ENCODE results near the gene AP4S1.

Gene AP4S1

DNA sequence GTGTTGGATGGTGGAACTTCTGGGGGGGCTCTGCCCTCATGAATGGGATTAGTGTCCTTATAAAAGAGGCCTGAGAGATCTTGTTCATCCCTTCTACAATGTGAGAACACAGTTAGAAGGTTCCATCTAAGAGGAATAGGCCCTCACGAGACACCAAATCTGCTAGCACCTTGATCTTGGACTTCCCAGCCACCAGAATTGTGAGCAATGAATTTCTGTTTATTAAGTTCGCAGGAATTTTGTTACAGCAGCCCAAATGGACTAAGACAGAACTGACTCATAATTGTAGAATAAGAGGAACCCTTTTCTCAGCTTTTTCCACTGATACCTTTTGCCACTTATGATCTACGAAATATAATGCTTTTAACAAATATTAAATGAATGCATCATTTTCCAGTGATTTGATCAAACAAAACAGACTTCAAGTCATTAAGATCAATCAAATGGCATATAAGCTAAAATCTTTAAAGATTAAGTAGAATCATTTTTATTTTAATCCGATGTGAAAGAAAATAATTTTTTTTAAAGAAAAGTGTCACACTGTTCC is 113.9 kb downstream of the AP4S1 start:
- DNase-seq, result no peak

DNA sequence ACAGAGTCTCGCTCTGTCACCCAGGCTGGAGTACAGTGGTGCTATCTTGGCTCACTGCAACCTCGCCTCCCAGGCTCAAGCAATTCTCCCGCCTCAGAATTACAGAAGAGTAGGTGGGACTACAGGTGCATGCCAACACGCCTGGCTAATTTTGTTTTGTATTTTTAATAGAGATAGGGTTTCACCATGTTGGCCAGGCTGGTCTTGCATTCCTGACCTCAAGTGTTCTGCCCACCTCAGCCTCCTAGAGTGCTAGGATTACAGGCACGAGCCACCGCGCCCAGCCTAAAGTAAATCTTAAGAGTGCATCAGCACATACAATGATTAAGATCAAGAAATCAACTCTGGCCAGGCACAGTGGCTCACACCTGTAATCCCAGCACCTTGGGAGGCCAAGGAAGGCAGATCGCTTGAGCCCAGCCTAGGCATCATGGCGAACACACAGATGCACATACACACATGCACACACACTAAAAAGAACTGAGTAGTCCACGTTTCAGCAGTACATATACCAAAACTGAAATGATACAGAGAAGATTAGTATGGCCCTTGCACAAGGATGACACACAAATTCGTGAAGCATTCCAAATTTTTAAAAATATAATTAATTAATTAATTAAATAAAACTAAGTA is 117.1 kb downstream of the AP4S1 start:
- DNase-seq, result no peak

All from activated CD4-positive, alpha-beta T cell treated with anti-CD3 and anti-CD28 coated beads, Interleukin-2, amount 50 U/mL, for 48 hours (primary cell).